GM08714 (cell line): Measurements from ENCODE around the gene STN1.
"Not testable (repeated sequence)": the region's sequence is repeated elsewhere in the genome, so short reads cannot be mapped to it uniquely, and the experiment has no call there.

Source experiments
- H3K4me3 ChIP-seq: fragments of 200-500 bp; sonication (Bioruptor generic); 2 replicates; pipeline ENCODE4 v1.5.1; 2014; ENCODE audit warnings: mild to moderate bottlenecking, low read length, inconsistent platforms
- ZNF274 ChIP-seq: IDR thresholded peaks from 2 replicates; pipeline ENCODE4 v1.6.1; 2012; ENCODE audit warnings: mild to moderate bottlenecking, low read depth, low read length

The STN1 gene

GRCh38 chr10:103854265-103854685, 63.7 kb downstream of the STN1 start:
- no peak overlapping the region for H3K4me3 ChIP-seq
- no peak for TF ChIP-seq ZNF274

- no peak overlapping the region for H3K4me3 ChIP-seq
- no peak for TF ChIP-seq ZNF274
Measured at GRCh38 chr10:103853428-103854264, 64.3 kb downstream of the STN1 start.

DNA sequence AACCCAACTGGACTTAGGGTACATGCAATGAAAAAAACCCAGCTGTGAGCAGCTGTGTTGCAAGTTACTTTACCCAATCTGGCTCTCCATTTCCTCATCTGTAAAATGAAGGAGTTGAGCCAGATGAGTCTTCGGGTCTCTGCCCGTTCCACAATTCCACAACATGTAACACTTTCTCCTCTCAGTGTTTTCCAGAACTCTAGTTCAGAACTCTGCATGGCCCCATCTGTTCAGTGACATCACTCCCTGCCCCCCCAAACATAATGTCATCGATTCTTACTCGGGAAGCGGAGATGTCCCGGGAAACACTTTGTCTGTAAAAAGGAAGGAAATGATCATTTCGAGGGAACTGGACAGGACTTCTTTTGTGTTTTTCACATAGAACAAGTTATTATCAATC, 65.1 kb downstream of the STN1 start:
- H3K4me3 ChIP-seq: no peak overlapping the region
- TF ChIP-seq ZNF274: no peak

GRCh38 chr10:103852189-103852711, 65.7 kb downstream of the STN1 start:
- TF ChIP-seq ZNF274: no peak
- H3K4me3 ChIP-seq: no peak overlapping the region

- H3K4me3 ChIP-seq: no peak overlapping the region
- no peak for TF ChIP-seq ZNF274
Measured at GRCh38 chr10:103851261-103851660, 66.7 kb downstream of the STN1 start.

DNA sequence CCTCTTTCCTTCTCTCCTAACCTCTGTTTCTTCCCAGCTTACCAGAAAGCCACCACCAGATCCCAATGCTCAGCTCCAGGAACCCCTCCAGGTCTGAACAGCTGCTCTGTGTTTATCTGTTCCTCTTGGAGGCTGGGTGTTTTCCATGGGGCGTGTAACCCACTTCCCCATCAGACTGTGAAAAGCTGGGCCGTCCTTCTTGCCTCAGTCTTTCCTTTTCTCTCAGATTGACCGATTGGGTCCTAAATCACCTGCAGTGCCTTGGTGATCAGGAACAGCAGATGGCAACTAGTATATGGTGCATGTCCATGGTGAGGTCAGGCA, 67.5 kb downstream of the STN1 start:
- TF ChIP-seq ZNF274: no peak
- H3K4me3 ChIP-seq: no peak overlapping the region

DNA sequence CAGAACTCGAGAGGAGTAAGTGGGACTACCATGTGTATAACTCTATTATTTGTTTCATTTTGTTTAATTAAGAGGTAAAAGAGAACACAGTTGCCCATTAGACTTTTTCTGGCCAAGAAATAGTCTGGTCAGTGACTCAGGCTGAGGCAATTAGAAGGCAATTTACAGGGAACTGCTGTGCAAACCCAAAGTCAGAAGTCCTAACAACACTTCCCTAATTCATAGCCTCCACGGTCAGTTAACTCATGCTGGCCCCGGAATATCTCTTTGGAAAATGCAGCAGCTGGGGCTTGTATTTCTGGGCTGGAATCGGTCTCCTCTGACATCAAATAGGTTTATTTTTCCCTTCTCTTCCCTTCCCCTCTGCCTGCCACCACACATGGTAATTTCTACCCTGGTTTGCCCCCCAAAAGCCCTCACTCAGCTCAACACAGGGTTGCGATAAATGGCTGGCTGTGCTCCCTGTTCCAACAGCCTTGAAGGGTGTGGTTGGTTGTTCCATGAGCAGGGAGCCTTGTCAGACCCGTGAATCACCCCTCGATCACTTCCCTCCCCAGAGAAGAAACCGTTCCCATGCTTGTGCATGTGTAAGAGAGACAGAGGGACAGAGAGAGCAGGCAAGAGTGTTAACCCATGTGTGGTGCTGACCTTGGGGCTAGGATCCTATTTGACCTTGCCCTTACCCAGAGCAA, 68.0 kb downstream of the STN1 start:
- no peak for TF ChIP-seq ZNF274
- H3K4me3 ChIP-seq: no peak overlapping the region

- no peak overlapping the region for H3K4me3 ChIP-seq
- no peak for TF ChIP-seq ZNF274
Measured at GRCh38 chr10:103849212-103849877, 68.6 kb downstream of the STN1 start.

GRCh38 chr10:103847909-103848468, 70.0 kb downstream of the STN1 start:
- TF ChIP-seq ZNF274: no peak
- H3K4me3 ChIP-seq: no peak overlapping the region

- TF ChIP-seq ZNF274: no peak
- no peak overlapping the region for H3K4me3 ChIP-seq
Measured at GRCh38 chr10:103847346-103847745, 70.6 kb downstream of the STN1 start.

- TF ChIP-seq ZNF274: no peak
Measured at GRCh38 chr10:103845972-103846371, 72.0 kb downstream of the STN1 start.

DNA sequence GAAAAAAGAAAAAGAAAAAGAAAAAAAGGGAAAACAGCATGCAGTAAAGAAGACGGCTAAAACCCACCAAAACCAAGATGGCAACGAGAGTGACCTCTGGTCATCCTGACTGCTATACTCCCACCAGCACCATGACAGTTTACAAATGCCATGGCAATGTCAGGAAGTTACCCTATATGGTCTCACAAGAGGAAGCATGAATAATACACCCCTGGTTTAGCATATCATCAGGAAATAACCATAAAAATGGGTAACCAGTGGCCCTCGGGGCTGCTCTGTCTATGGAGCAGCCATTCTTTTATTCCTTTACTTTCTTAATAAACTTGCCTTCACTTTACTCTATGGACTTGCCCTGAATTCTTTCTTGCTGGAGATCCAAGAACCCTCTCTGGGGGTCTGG, 72.6 kb downstream of the STN1 start:
- not testable (repeated sequence) for H3K4me3 ChIP-seq

More at GRCh38 chr10:103845972-103846371, 72.0 kb downstream of the STN1 start:
- no peak overlapping the region for H3K4me3 ChIP-seq

DNA sequence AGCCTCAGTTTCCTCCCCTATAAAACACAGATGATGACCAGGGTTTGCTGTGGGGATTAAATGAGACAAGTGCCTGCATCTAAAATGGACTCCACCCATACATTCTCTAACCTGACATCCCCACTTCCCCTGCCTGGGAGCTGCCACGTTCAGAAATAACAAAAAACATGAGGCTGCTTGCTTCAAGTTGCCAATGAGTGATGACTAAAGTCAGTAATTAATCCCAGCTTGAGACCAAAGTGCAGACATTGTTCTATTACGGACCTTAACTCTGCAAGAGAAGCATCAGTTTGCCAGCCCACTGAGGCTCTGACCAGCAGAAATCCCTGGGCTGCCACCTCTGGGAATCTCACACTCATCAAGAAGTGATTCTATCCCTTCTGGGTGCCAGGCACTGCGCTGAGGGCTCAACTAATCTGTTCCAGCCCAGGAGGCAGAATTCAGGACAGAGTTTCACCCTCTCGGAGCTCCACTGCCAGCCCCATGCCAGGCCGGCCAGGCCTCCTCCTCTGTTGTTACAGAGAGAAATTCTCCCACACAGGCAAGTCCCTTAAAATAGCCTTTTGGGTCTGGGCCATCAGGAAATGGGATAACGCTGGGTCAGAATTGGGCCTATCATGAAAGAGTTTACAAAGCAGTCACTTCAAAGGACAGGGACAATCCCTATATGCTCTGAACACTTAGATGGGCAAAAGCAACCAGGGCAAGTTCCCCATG, 74.0 kb downstream of the STN1 start:
- no peak for TF ChIP-seq ZNF274
- no peak overlapping the region for H3K4me3 ChIP-seq

DNA sequence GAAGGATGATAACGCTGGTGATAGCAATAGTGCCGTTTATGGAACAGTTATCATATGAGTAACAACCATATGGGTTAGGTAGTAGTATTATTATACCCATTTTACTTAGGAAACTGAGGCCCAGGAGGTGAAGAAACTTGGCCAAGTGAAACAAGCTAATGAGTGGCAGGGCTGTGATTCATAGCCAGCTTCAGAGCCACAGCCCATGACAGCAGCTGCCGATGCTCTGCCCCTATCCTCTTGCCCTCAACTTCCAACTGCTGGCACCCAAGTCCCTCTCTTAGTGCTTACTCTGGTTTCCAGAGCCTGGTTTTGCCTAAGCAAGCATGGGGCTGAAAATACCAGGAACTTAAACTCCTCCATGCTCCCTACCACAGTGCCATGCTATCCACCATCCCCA, 74.9 kb downstream of the STN1 start:
- no peak for TF ChIP-seq ZNF274
- no peak overlapping the region for H3K4me3 ChIP-seq
